HepG2 (cell line): Measurements from ENCODE around the gene VEGFA. TPM values are rescaled to one million over a fixed set of nuclear protein-coding genes. Genes with fewer than 3 reads are reported as not detected.

Experiments
- CSRNP2 ChIP-seq: sonication (generic); formaldehyde crosslinking; conservative IDR thresholded peaks from 2 replicates; pipeline ENCODE4 v1.8.0; 2022; ENCODE audit warnings: low read depth, missing genetic modification reagents
- DMAP1 ChIP-seq: IDR thresholded peaks from 2 replicates; pipeline ENCODE4 v1.6.1; 2016
- DPF2 ChIP-seq: sonication (generic); formaldehyde crosslinking; IDR thresholded peaks from 2 replicates; pipeline ENCODE4 v1.4.0; 2020; ENCODE audit warnings: mild to moderate bottlenecking, low read depth, missing genetic modification reagents, borderline replicate concordance
- FOXO1 ChIP-seq: sonication (generic); formaldehyde crosslinking; IDR thresholded peaks from 2 replicates; pipeline ENCODE4 v1.4.0; 2020; ENCODE audit warnings: missing genetic modification reagents
- NFIB ChIP-seq: sonication (generic); formaldehyde crosslinking; IDR thresholded peaks from 2 replicates; pipeline ENCODE4 v1.9.0; 2021; ENCODE audit warnings: missing genetic modification reagents, mild to moderate bottlenecking, borderline replicate concordance
- SMAD9 ChIP-seq: sonication (generic); formaldehyde crosslinking; IDR thresholded peaks from 2 replicates; pipeline ENCODE4 v1.5.1; 2020; ENCODE audit warnings: mild to moderate bottlenecking, missing genetic modification reagents
- SNAI1 ChIP-seq: sonication (generic); formaldehyde crosslinking; IDR thresholded peaks from 2 replicates; pipeline ENCODE4 v1.5.0; 2020; ENCODE audit warnings: mild to moderate bottlenecking, missing genetic modification reagents, borderline replicate concordance
- TGIF2 ChIP-seq: IDR thresholded peaks from 2 replicates; pipeline ENCODE4 v1.6.1; 2016; ENCODE audit warnings: control low read depth, missing compliant biosample characterization
- ZNF138 ChIP-seq: sonication (generic); formaldehyde crosslinking; IDR thresholded peaks from 2 replicates; pipeline ENCODE4 v1.5.0; 2020; ENCODE audit warnings: mild to moderate bottlenecking, low read depth, missing genetic modification reagents
- ZNF441 ChIP-seq: sonication (generic); formaldehyde crosslinking; IDR thresholded peaks from 2 replicates; pipeline ENCODE4 v1.7.0; 2021; ENCODE audit warnings: missing genetic modification reagents, borderline replicate concordance
- ZNF562 ChIP-seq: sonication (generic); formaldehyde crosslinking; IDR thresholded peaks from 2 replicates; pipeline ENCODE4 v1.8.0; 2022; ENCODE audit warnings: missing genetic modification reagents, borderline replicate concordance
- ZNF577 ChIP-seq: sonication (generic); formaldehyde crosslinking; IDR thresholded peaks from 2 replicates; pipeline ENCODE4 v1.4.0; 2020; ENCODE audit warnings: mild to moderate bottlenecking, low read depth, missing genetic modification reagents, borderline replicate concordance
- ZNF607 ChIP-seq: sonication (generic); formaldehyde crosslinking; IDR thresholded peaks from 2 replicates; pipeline ENCODE4 v1.5.1; 2020; ENCODE audit warnings: missing genetic modification reagents, mild to moderate bottlenecking, borderline replicate concordance
- ZNF619 ChIP-seq: sonication (generic); formaldehyde crosslinking; IDR thresholded peaks from 2 replicates; pipeline ENCODE4 v1.4.0; 2020; ENCODE audit warnings: mild to moderate bottlenecking, missing genetic modification reagents
- ZNF792 ChIP-seq: IDR thresholded peaks from 2 replicates; pipeline ENCODE4 v1.6.1; 2016
- polyA plus RNA-seq, 8 experiments: library from polyadenylated mRNA; depleted of rRNA in 3 of 8; stranded (reverse) in 7 of 8; unstranded in 1 of 8; fragments of >200 nt; fragmentation: Illumina TruSeq in 4 of 8; extraction: Trizol in 4 of 8; gene quantifications; 2 replicates each; pipeline versions ENCODE4 v1.2.1 to v1.2.3, GENCODE V29; 2011 to 2016; ENCODE audit warnings: low read depth in 4 of 8, missing spikeins in 1 of 8, mixed read lengths in 1 of 8; ENCODE audit not compliant: insufficient read depth in 1 of 8
- total RNA-seq, 5 experiments: library from RNA; depleted of rRNA; stranded (reverse); fragments of >200 nt; fragmentation: Illumina TruSeq; extraction: Trizol; gene quantifications; 2 replicates each; pipeline ENCODE4 v1.2.3, GENCODE V29; 2016; ENCODE audit warnings: low read depth in 1 of 5
- TF ChIP-seq, protein P1 (sequence below): IDR thresholded peaks from 2 replicates; pipeline ENCODE4 v1.4.0; 2020; ENCODE audit warnings: mild to moderate bottlenecking, missing genetic modification reagents
- TF ChIP-seq, protein P2 (sequence below): sonication (generic); formaldehyde crosslinking; IDR thresholded peaks from 2 replicates; pipeline ENCODE4 v1.4.0; 2020; ENCODE audit warnings: mild to moderate bottlenecking, low read depth, missing genetic modification reagents
- TF ChIP-seq, protein P3 (sequence below): conservative IDR thresholded peaks from 2 replicates; pipeline ENCODE4 v1.6.1; 2018; ENCODE audit warnings: missing genetic modification reagents
- TF ChIP-seq, protein P4 (sequence below): sonication (generic); formaldehyde crosslinking; IDR thresholded peaks from 2 replicates; pipeline ENCODE4 v1.4.0; 2020; ENCODE audit warnings: missing genetic modification reagents, borderline replicate concordance
- TF ChIP-seq, protein P5 (sequence below): sonication (generic); formaldehyde crosslinking; IDR thresholded peaks from 2 replicates; pipeline ENCODE4 v1.5.0; 2020; ENCODE audit warnings: missing genetic modification reagents

The VEGFA gene
- total and polyA plus RNA-seq, 2 of the 13 experiments (the other 11 are each of a cell fraction or from before 2014, with no cell fraction given): 68.1 to 629 TPM

DNA sequence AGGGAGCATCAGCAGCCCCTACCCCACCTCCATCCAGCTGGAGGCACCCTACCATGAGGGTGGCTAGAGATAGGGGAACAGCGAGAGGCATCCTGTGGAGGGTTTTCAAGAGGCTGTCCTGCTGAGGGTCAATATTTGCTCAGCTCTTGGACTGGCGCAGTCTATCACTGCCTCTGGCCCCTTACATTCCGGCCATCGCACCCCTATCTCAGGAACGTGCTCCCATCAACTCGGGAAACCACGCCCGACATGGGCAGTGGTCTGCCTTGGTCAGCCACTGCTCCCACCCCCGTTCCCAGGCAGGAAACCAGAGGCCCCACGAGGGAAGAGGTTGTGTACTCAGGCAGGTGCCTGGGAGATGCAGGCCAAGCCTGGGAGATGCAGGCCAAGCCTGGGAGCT is 57.9 kb downstream of the VEGFA start (continued):
- TF ChIP-seq, protein P1, sequence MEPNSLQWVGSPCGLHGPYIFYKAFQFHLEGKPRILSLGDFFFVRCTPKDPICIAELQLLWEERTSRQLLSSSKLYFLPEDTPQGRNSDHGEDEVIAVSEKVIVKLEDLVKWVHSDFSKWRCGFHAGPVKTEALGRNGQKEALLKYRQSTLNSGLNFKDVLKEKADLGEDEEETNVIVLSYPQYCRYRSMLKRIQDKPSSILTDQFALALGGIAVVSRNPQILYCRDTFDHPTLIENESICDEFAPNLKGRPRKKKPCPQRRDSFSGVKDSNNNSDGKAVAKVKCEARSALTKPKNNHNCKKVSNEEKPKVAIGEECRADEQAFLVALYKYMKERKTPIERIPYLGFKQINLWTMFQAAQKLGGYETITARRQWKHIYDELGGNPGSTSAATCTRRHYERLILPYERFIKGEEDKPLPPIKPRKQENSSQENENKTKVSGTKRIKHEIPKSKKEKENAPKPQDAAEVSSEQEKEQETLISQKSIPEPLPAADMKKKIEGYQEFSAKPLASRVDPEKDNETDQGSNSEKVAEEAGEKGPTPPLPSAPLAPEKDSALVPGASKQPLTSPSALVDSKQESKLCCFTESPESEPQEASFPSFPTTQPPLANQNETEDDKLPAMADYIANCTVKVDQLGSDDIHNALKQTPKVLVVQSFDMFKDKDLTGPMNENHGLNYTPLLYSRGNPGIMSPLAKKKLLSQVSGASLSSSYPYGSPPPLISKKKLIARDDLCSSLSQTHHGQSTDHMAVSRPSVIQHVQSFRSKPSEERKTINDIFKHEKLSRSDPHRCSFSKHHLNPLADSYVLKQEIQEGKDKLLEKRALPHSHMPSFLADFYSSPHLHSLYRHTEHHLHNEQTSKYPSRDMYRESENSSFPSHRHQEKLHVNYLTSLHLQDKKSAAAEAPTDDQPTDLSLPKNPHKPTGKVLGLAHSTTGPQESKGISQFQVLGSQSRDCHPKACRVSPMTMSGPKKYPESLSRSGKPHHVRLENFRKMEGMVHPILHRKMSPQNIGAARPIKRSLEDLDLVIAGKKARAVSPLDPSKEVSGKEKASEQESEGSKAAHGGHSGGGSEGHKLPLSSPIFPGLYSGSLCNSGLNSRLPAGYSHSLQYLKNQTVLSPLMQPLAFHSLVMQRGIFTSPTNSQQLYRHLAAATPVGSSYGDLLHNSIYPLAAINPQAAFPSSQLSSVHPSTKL (CRISPR knock-in tag): peak; percentile 54
- peak; percentile 85; the same call in 1 of the 2 replicates for TF ChIP-seq DMAP1 (CRISPR knock-in tag)
- TF ChIP-seq DPF2 (CRISPR knock-in tag): peak; percentile 78; the same call in 1 of the 2 replicates
- no peak for TF ChIP-seq CSRNP2 (CRISPR knock-in tag)
- TF ChIP-seq, protein P2, sequence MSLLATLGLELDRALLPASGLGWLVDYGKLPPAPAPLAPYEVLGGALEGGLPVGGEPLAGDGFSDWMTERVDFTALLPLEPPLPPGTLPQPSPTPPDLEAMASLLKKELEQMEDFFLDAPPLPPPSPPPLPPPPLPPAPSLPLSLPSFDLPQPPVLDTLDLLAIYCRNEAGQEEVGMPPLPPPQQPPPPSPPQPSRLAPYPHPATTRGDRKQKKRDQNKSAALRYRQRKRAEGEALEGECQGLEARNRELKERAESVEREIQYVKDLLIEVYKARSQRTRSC (CRISPR knock-in tag): no peak
- no peak for TF ChIP-seq SNAI1 (CRISPR knock-in tag)
- TF ChIP-seq SMAD9: no peak
- TF ChIP-seq ZNF607 (CRISPR knock-in tag): no peak
- no peak for TF ChIP-seq ZNF619 (CRISPR knock-in tag)
- no peak for TF ChIP-seq ZNF577
- no peak for TF ChIP-seq ZNF562 (CRISPR knock-in tag)
- no peak for TF ChIP-seq ZNF138
- TF ChIP-seq TGIF2 (CRISPR knock-in tag): no peak
- TF ChIP-seq FOXO1 (CRISPR knock-in tag): no peak; the same call in 1 of the 2 replicates
- TF ChIP-seq NFIB: no peak
- TF ChIP-seq, protein P3, sequence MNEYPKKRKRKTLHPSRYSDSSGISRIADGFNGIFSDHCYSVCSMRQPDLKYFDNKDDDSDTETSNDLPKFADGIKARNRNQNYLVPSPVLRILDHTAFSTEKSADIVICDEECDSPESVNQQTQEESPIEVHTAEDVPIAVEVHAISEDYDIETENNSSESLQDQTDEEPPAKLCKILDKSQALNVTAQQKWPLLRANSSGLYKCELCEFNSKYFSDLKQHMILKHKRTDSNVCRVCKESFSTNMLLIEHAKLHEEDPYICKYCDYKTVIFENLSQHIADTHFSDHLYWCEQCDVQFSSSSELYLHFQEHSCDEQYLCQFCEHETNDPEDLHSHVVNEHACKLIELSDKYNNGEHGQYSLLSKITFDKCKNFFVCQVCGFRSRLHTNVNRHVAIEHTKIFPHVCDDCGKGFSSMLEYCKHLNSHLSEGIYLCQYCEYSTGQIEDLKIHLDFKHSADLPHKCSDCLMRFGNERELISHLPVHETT (CRISPR knock-in tag): no peak
- TF ChIP-seq ZNF441 (CRISPR knock-in tag): no peak
- TF ChIP-seq, protein P4, sequence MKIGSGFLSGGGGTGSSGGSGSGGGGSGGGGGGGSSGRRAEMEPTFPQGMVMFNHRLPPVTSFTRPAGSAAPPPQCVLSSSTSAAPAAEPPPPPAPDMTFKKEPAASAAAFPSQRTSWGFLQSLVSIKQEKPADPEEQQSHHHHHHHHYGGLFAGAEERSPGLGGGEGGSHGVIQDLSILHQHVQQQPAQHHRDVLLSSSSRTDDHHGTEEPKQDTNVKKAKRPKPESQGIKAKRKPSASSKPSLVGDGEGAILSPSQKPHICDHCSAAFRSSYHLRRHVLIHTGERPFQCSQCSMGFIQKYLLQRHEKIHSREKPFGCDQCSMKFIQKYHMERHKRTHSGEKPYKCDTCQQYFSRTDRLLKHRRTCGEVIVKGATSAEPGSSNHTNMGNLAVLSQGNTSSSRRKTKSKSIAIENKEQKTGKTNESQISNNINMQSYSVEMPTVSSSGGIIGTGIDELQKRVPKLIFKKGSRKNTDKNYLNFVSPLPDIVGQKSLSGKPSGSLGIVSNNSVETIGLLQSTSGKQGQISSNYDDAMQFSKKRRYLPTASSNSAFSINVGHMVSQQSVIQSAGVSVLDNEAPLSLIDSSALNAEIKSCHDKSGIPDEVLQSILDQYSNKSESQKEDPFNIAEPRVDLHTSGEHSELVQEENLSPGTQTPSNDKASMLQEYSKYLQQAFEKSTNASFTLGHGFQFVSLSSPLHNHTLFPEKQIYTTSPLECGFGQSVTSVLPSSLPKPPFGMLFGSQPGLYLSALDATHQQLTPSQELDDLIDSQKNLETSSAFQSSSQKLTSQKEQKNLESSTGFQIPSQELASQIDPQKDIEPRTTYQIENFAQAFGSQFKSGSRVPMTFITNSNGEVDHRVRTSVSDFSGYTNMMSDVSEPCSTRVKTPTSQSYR (CRISPR knock-in tag): no peak
- TF ChIP-seq, protein P5, sequence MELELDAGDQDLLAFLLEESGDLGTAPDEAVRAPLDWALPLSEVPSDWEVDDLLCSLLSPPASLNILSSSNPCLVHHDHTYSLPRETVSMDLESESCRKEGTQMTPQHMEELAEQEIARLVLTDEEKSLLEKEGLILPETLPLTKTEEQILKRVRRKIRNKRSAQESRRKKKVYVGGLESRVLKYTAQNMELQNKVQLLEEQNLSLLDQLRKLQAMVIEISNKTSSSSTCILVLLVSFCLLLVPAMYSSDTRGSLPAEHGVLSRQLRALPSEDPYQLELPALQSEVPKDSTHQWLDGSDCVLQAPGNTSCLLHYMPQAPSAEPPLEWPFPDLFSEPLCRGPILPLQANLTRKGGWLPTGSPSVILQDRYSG (CRISPR knock-in tag): no peak
- 0 out of 2 replicates have a peak, but pooled peaks have one; percentile 51 for TF ChIP-seq ZNF792
